Measurements from ENCODE around the gene CASP2. TPM values are rescaled to one million over a fixed set of nuclear protein-coding genes. Genes with fewer than 3 reads are reported as not detected.

CASP2 gene
- total and polyA plus RNA-seq, 2 of the 13 experiments (the other 11 are each of a cell fraction or from before 2014, with no cell fraction given), result 10.2 to 13.7 TPM

GRCh38 chr7:143287935-143288826, at the start of gene CASP2 (continued):
- TF ChIP-seq, protein P1, sequence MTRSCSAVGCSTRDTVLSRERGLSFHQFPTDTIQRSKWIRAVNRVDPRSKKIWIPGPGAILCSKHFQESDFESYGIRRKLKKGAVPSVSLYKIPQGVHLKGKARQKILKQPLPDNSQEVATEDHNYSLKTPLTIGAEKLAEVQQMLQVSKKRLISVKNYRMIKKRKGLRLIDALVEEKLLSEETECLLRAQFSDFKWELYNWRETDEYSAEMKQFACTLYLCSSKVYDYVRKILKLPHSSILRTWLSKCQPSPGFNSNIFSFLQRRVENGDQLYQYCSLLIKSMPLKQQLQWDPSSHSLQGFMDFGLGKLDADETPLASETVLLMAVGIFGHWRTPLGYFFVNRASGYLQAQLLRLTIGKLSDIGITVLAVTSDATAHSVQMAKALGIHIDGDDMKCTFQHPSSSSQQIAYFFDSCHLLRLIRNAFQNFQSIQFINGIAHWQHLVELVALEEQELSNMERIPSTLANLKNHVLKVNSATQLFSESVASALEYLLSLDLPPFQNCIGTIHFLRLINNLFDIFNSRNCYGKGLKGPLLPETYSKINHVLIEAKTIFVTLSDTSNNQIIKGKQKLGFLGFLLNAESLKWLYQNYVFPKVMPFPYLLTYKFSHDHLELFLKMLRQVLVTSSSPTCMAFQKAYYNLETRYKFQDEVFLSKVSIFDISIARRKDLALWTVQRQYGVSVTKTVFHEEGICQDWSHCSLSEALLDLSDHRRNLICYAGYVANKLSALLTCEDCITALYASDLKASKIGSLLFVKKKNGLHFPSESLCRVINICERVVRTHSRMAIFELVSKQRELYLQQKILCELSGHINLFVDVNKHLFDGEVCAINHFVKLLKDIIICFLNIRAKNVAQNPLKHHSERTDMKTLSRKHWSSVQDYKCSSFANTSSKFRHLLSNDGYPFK (CRISPR knock-in tag; IDR thresholded peaks at IDR 0.05; ENCODE audit: borderline replicate concordance), result peak; percentile 54; the same call in 1 of the 2 replicates
- no peak for TF ChIP-seq ZNF570 (CRISPR knock-in tag; IDR thresholded peaks at IDR 0.05; ENCODE audit: borderline replicate concordance)
- peak; percentile 81 for TF ChIP-seq POGZ (CRISPR knock-in tag; IDR thresholded peaks at IDR 0.05)
- TF ChIP-seq, protein P2, sequence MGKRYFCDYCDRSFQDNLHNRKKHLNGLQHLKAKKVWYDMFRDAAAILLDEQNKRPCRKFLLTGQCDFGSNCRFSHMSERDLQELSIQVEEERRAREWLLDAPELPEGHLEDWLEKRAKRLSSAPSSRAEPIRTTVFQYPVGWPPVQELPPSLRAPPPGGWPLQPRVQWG (CRISPR knock-in tag; IDR thresholded peaks at IDR 0.05; ENCODE audit: borderline replicate concordance, low read depth), result no peak
- 0 out of 2 replicates have a peak, but pooled peaks have one; percentile 30 for TF ChIP-seq ZNF20 (CRISPR knock-in tag; IDR thresholded peaks at IDR 0.05)
- peak; percentile 76 for TF ChIP-seq DR1 (CRISPR knock-in tag; IDR thresholded peaks at IDR 0.05)
- no peak for TF ChIP-seq ZNF558 (CRISPR knock-in tag; IDR thresholded peaks at IDR 0.05; ENCODE audit: borderline replicate concordance)
- TF ChIP-seq CBFB (CRISPR knock-in tag; IDR thresholded peaks at IDR 0.05), result 0 out of 2 replicates have a peak, but pooled peaks have one; percentile 6
- no peak for TF ChIP-seq CEBPB (IDR thresholded peaks at IDR 0.05; ENCODE audit: borderline replicate concordance, low read depth, low read length)
- no peak; the same call in 1 of the 2 replicates for TF ChIP-seq ZNF724P (CRISPR knock-in tag; IDR thresholded peaks at IDR 0.05; ENCODE audit: borderline replicate concordance)
- peak; percentile 87; the same call in 1 of the 2 replicates for TF ChIP-seq ZNF776 (CRISPR knock-in tag; IDR thresholded peaks at IDR 0.05)
- peak; percentile 75 for TF ChIP-seq HNRNPLL (IDR thresholded peaks at IDR 0.05; ENCODE audit: low read depth, low read length, poor library complexity, severe bottlenecking)
- TF ChIP-seq USF2 (IDR thresholded peaks at IDR 0.05; ENCODE audit: low read depth, low read length), result no peak
- TF ChIP-seq USF2 (CRISPR knock-in tag; IDR thresholded peaks at IDR 0.05; ENCODE audit: borderline replicate concordance), result peak; percentile 14; the same call in 1 of the 2 replicates
- TF ChIP-seq ZNF777 (CRISPR knock-in tag; IDR thresholded peaks at IDR 0.05), result no peak; the same call in none of the 2 replicates
- peak; percentile 47; the same call in 1 of the 2 replicates for TF ChIP-seq ZBTB7A (CRISPR knock-in tag; IDR thresholded peaks at IDR 0.05)
- TF ChIP-seq ZNF709 (CRISPR knock-in tag; IDR thresholded peaks at IDR 0.05), result peak; percentile 82; the same call in 1 of the 2 replicates
- peak; percentile 20; the same call in 1 of the 2 replicates for TF ChIP-seq ISL2 (CRISPR knock-in tag; IDR thresholded peaks at IDR 0.05)
- TF ChIP-seq SOX6 (IDR thresholded peaks at IDR 0.05), result no peak
- peak; percentile 68 for TF ChIP-seq SOX6 (CRISPR knock-in tag; IDR thresholded peaks at IDR 0.05)
- TF ChIP-seq CHCHD3 (CRISPR knock-in tag; IDR thresholded peaks at IDR 0.05), result no peak
- peak; percentile 40; the same call in 1 of the 2 replicates for TF ChIP-seq YEATS2 (CRISPR knock-in tag; IDR thresholded peaks at IDR 0.05; ENCODE audit: borderline replicate concordance)
